ENCODE measurements around the gene POLN.
A peak's percentile ranks its signal among the peaks of the same experiment; 100 is the strongest.

Gene POLN

GRCh38 chr4:2259541-2260343 is 17.8 kb upstream of the POLN start:
- Histone ChIP-seq H3K4me3 (ENCODE audit: low read depth in 1 of 2, low read length in 2 of 2) (peak overlapping the region; percentile 46 to 87), H3K9ac (ENCODE audit: low read length) (peak overlapping the region; percentile 53), H3K36me3 (ENCODE audit: insufficient read depth, low read length) (peaks cover 11% of the 10 kb centered on the region), H3K27me3 (ENCODE audit: control insufficient read depth in 1 of 2, insufficient read depth in 2 of 2, low read length in 2 of 2) (no peaks in the 10 kb centered on the region), H3K27ac (ENCODE audit: low read depth, low read length) (peak overlapping the region; percentile 85), H3K4me1 (ENCODE audit: insufficient read depth, low read length) (peaks cover 76% of the 10 kb centered on the region), H3K9me3 (ENCODE audit: low read length) (no peaks in the 10 kb centered on the region)

GRCh38 chr4:2259036-2259540 is 17.2 kb upstream of the POLN start:
- H3K9ac ChIP-seq (ENCODE audit: low read length): peak overlapping the region; percentile 53
- H3K27ac ChIP-seq (ENCODE audit: low read depth, low read length): peak overlapping the region; percentile 58
- H3K4me3 ChIP-seq (ENCODE audit: low read depth in 1 of 2, low read length in 2 of 2): peak overlapping the region in 1 of 2 donors; percentile 46
- H3K9me3 ChIP-seq (ENCODE audit: low read length): no peaks in the 10 kb centered on the region
- H3K36me3 ChIP-seq (ENCODE audit: insufficient read depth, low read length): peaks cover 16% of the 10 kb centered on the region
- no peaks in the 10 kb centered on the region for H3K27me3 ChIP-seq (ENCODE audit: control insufficient read depth in 1 of 2, insufficient read depth in 2 of 2, low read length in 2 of 2)
- peaks cover 76% of the 10 kb centered on the region for H3K4me1 ChIP-seq (ENCODE audit: insufficient read depth, low read length)

DNA sequence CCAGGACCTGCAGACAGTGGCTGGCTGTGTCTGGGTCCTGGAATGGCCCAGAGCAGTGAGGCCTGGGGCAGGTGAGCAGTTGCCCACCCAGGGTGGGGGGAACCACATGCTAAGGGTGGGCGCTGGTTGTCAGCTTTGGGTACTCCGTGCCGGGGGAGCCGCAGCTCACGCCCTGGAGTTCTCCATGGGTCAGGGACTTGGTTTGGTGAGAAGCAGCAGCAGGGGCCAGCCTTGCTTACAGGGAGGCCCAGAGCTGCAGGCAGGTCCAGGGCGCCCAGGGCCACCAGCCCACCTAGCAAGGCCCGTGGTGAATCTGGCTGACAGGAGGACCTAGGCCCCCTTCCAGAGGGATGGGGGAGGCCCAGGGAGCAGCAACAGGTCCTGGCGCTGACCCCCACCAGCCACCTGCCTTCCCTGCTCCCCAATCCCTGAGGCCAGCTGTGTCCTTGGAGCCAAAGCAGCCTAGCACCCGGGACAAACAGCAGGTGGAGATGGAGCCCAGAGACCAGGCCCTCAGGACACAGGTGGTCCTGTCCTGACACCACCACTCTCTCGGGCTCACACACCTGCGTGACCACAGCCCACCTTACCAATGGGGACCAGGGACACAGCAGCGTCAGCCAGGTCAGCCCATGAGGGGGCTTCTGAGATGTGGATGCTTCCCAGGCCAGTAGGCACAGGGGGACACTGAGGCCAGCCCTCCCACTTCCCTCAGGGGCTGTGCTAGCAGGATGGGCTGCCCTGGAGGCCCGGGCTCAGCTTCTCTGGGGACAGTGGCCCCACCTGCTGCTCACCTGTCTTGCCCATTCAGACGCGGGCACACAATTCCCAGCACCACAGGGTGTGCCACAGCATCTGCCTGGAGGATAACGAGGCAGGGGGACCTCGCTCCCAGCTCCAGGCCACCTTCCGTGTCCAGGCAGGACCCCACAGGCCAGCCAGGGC is 16.4 kb upstream of the POLN start:
- H3K4me3 ChIP-seq (ENCODE audit: low read depth in 1 of 2, low read length in 2 of 2): no peak overlapping the region
- H3K27me3 ChIP-seq (ENCODE audit: control insufficient read depth in 1 of 2, insufficient read depth in 2 of 2, low read length in 2 of 2): no peaks in the 10 kb centered on the region
- peaks cover 20% of the 10 kb centered on the region for H3K36me3 ChIP-seq (ENCODE audit: insufficient read depth, low read length)
- no peaks in the 10 kb centered on the region for H3K9me3 ChIP-seq (ENCODE audit: low read length)
- peak overlapping the region; percentile 25 for H3K9ac ChIP-seq (ENCODE audit: low read length)
- peak overlapping the region; percentile 82 for H3K27ac ChIP-seq (ENCODE audit: low read depth, low read length)
- H3K4me1 ChIP-seq (ENCODE audit: insufficient read depth, low read length): peaks cover 70% of the 10 kb centered on the region

GRCh38 chr4:2257361-2258081 is 15.6 kb upstream of the POLN start:
- peak overlapping the region; percentile 25 for H3K9ac ChIP-seq (ENCODE audit: low read length)
- peaks cover 63% of the 10 kb centered on the region for H3K4me1 ChIP-seq (ENCODE audit: insufficient read depth, low read length)

GRCh38 chr4:2256781-2257191 is 14.9 kb upstream of the POLN start:
- Histone ChIP-seq H3K4me1 (ENCODE audit: insufficient read depth, low read length) (peaks cover 63% of the 10 kb centered on the region), H3K27me3 (ENCODE audit: control insufficient read depth in 1 of 2, insufficient read depth in 2 of 2, low read length in 2 of 2) (no peaks in the 10 kb centered on the region), H3K9ac (ENCODE audit: low read length) (peak overlapping the region; percentile 15), H3K9me3 (ENCODE audit: low read length) (no peaks in the 10 kb centered on the region), H3K4me3 (ENCODE audit: low read depth in 1 of 2, low read length in 2 of 2) (peak overlapping the region in 1 of 2 donors; percentile 38), H3K36me3 (ENCODE audit: insufficient read depth, low read length) (peaks cover 31% of the 10 kb centered on the region), H3K27ac (ENCODE audit: low read depth, low read length) (peak overlapping the region; percentile 82)

More at GRCh38 chr4:2257361-2258081, 15.6 kb upstream of the POLN start:
- H3K36me3 ChIP-seq (ENCODE audit: insufficient read depth, low read length): peaks cover 27% of the 10 kb centered on the region
- H3K9me3 ChIP-seq (ENCODE audit: low read length): no peaks in the 10 kb centered on the region
- peak overlapping the region; percentile 82 for H3K27ac ChIP-seq (ENCODE audit: low read depth, low read length)
- H3K27me3 ChIP-seq (ENCODE audit: control insufficient read depth in 1 of 2, insufficient read depth in 2 of 2, low read length in 2 of 2): no peaks in the 10 kb centered on the region
- no peak overlapping the region for H3K4me3 ChIP-seq (ENCODE audit: low read depth in 1 of 2, low read length in 2 of 2)

- Histone ChIP-seq H3K4me3 (ENCODE audit: low read depth in 1 of 2, low read length in 2 of 2) (peak overlapping the region; percentile 38), H3K27me3 (ENCODE audit: control insufficient read depth in 1 of 2, insufficient read depth in 2 of 2, low read length in 2 of 2) (no peaks in the 10 kb centered on the region), H3K36me3 (ENCODE audit: insufficient read depth, low read length) (peaks cover 35% of the 10 kb centered on the region), H3K27ac (ENCODE audit: low read depth, low read length) (peak overlapping the region; percentile 82), H3K4me1 (ENCODE audit: insufficient read depth, low read length) (peaks cover 63% of the 10 kb centered on the region), H3K9me3 (ENCODE audit: low read length) (no peaks in the 10 kb centered on the region), H3K9ac (ENCODE audit: low read length) (peak overlapping the region; percentile 15)
Measured at GRCh38 chr4:2256156-2256731, 14.3 kb upstream of the POLN start.

GRCh38 chr4:2255501-2256155 is 13.7 kb upstream of the POLN start:
- no peaks in the 10 kb centered on the region for H3K27me3 ChIP-seq (ENCODE audit: control insufficient read depth in 1 of 2, insufficient read depth in 2 of 2, low read length in 2 of 2)
- peak overlapping the region; percentile 15 for H3K9ac ChIP-seq (ENCODE audit: low read length)
- peak overlapping the region; percentile 82 for H3K27ac ChIP-seq (ENCODE audit: low read depth, low read length)
- peak overlapping the region; percentile 38 for H3K4me3 ChIP-seq (ENCODE audit: low read depth in 1 of 2, low read length in 2 of 2)
- H3K9me3 ChIP-seq (ENCODE audit: low read length): no peaks in the 10 kb centered on the region
- H3K4me1 ChIP-seq (ENCODE audit: insufficient read depth, low read length): peaks cover 62% of the 10 kb centered on the region
- H3K36me3 ChIP-seq (ENCODE audit: insufficient read depth, low read length): peaks cover 41% of the 10 kb centered on the region

- Histone ChIP-seq H3K27ac (ENCODE audit: low read depth, low read length) (peak overlapping the region; percentile 82), H3K9me3 (ENCODE audit: low read length) (no peaks in the 10 kb centered on the region), H3K9ac (ENCODE audit: low read length) (no peak overlapping the region), H3K27me3 (ENCODE audit: control insufficient read depth in 1 of 2, insufficient read depth in 2 of 2, low read length in 2 of 2) (no peaks in the 10 kb centered on the region), H3K4me1 (ENCODE audit: insufficient read depth, low read length) (peaks cover 54% of the 10 kb centered on the region), H3K4me3 (ENCODE audit: low read depth in 1 of 2, low read length in 2 of 2) (no peak overlapping the region), H3K36me3 (ENCODE audit: insufficient read depth, low read length) (peaks cover 47% of the 10 kb centered on the region)
Measured at GRCh38 chr4:2254665-2255500, 13.0 kb upstream of the POLN start.

- H3K4me1 ChIP-seq (ENCODE audit: insufficient read depth, low read length): peaks cover 40% of the 10 kb centered on the region
- H3K4me3 ChIP-seq (ENCODE audit: low read depth in 1 of 2, low read length in 2 of 2): no peak overlapping the region
- H3K27ac ChIP-seq (ENCODE audit: low read depth, low read length): no peak overlapping the region
- H3K27me3 ChIP-seq (ENCODE audit: control insufficient read depth in 1 of 2, insufficient read depth in 2 of 2, low read length in 2 of 2): no peaks in the 10 kb centered on the region
- no peaks in the 10 kb centered on the region for H3K9me3 ChIP-seq (ENCODE audit: low read length)
- H3K36me3 ChIP-seq (ENCODE audit: insufficient read depth, low read length): peaks cover 50% of the 10 kb centered on the region
- H3K9ac ChIP-seq (ENCODE audit: low read length): no peak overlapping the region
Measured at GRCh38 chr4:2253160-2254084, 11.5 kb upstream of the POLN start.

Data from muscle layer of colon (tissue), 2 donors.